ENCODE measurements around the gene COL10A1. TPM values are rescaled to one million over a fixed set of nuclear protein-coding genes. Genes with fewer than 3 reads are reported as not detected.
A peak's percentile ranks its signal among the peaks of the same experiment; 100 is the strongest.

Gene COL10A1
- total and polyA plus RNA-seq, 7 donors: not detected

GRCh38 chr6:116115781-116116180 lies 10.2 kb downstream of the COL10A1 start:
- Histone ChIP-seq H3K27me3 (no peaks in the 10 kb centered on the region), H3K36me3 (peaks cover 0 to 73% (median 6%) of the 10 kb centered on the region in 4 donors), H3K4me1 (no peaks in the 10 kb centered on the region), H3K4me3 (no peak overlapping the region), H3K27ac (no peak overlapping the region), H3K9me3 (no peaks in the 10 kb centered on the region)
- 92 to 97% methylated on average over 2 of the region's 2 CpGs for WGBS, 2 donors
- no peak for TF ChIP-seq POLR2A (IDR thresholded peaks at IDR 0.05)
- peak in 2 of 4 experiments; percentile 9 to 15 for TF ChIP-seq CTCF (IDR thresholded peaks at IDR 0.05)
- TF ChIP-seq EP300 (IDR thresholded peaks at IDR 0.05): no peak
- intact Hi-C loops (cut with DNase I): no loop called here
- no peak for DNase-seq

DNA sequence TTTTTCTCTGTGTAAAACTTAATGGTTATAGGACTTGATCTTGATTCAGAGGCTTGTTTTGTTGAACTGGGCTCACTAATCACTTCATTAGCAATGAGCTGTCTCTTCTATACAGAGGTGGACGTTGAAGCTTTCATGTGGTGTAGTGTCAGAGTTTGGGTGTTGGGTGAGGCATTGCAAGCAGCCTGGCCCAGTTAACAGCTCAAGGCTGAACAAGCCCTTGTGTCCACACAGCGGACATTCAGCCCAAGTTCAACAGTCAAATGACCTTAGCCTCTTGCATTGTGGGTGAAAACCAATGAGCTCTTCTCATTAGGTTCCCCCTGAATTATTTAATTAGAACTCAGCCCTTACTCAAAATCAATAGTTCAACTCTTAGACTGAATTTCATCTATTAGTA lies 12.5 kb downstream of the COL10A1 start:
- Histone ChIP-seq H3K9me3 (no peaks in the 10 kb centered on the region), H3K36me3 (peaks cover 5 to 89% (median 13%) of the 10 kb centered on the region in 4 donors), H3K27me3 (no peaks in the 10 kb centered on the region), H3K27ac (no peak overlapping the region), H3K4me3 (no peak overlapping the region), H3K4me1 (no peaks in the 10 kb centered on the region)
- DNase-seq: no peak
- no peak for TF ChIP-seq POLR2AphosphoS5 (IDR thresholded peaks at IDR 0.05)
- no peak for TF ChIP-seq EP300 (IDR thresholded peaks at IDR 0.05)
- no peak for TF ChIP-seq POLR2A (IDR thresholded peaks at IDR 0.05)
- TF ChIP-seq CTCF (IDR thresholded peaks at IDR 0.05): no peak
- WGBS, 2 donors: 94 to 99% methylated on average over 2 of the region's 2 CpGs
- intact Hi-C loops (cut with DNase I): no loop called here

DNA sequence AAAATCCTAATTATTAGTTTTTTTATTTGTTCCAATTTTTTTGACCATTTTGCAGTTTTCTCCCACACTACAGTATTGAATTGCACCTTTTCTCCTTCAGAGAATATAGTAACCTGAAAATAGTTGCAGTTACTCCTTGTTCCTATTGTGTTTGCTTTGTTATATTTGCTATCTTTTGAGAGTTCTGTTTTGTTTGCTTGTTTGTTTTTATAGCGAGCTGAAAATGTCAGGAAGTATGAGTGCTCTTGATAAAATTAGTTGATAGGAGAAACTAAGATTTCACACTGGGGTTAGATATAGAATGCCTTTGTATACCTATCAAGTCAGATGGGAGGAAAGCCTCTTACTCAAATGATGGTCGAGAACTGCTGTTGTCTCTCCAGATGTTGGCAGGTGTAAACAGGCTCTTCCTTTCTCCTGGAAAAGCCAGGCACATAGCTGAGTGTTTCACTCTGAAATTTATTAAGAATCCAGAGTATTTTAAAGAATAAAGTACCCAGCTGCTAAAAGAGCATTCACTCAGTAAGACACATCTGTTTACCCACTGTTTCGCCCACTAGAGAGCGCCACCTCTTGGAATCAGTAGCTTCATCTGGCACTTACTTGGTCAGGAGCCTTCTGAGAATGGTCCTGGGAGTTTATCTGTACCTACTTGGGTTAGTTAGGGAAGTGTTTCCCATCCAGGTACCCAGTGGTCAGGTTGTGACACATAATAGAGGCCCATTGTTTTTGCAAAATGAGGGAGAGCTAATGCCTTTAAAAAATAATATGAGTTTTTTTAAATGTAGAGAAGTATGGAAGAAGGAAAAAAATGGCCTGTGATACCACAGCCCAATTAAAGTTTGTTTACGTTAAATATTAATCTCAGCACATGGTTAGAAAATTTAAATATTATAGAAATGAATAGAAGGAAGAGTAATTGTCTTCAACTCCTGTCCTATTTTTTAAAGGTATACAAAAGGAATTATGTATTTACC lies 14.1 kb downstream of the COL10A1 start:
- intact Hi-C loops (cut with DNase I): no loop called here
- Histone ChIP-seq H3K4me3 (no peak overlapping the region), H3K27me3 (no peaks in the 10 kb centered on the region), H3K27ac (no peak overlapping the region), H3K36me3 (peaks cover 5 to 81% (median 13%) of the 10 kb centered on the region in 4 donors), H3K9me3 (no peaks in the 10 kb centered on the region), H3K4me1 (no peaks in the 10 kb centered on the region)
- 62 to 87% methylated on average over 5 of the region's 5 CpGs for WGBS, 2 donors
- no peak for TF ChIP-seq POLR2AphosphoS5 (IDR thresholded peaks at IDR 0.05)
- TF ChIP-seq CTCF (IDR thresholded peaks at IDR 0.05): no peak
- no peak for TF ChIP-seq EP300 (IDR thresholded peaks at IDR 0.05)
- TF ChIP-seq POLR2A (IDR thresholded peaks at IDR 0.05): no peak
- DNase-seq: no peak

GRCh38 chr6:116108836-116109235 lies 17.1 kb downstream of the COL10A1 start:
- DNase-seq: no peak
- no peak overlapping the region for H3K27ac ChIP-seq
- H3K4me3 ChIP-seq: no peak overlapping the region
- 47 to 65% methylated on average over 1 of the region's 1 CpG for WGBS, 2 donors
- peaks cover 0 to 12% (median 6%) of the 10 kb centered on the region in 4 donors for H3K4me1 ChIP-seq
- no peaks in the 10 kb centered on the region for H3K9me3 ChIP-seq
- intact Hi-C loops (cut with DNase I): no loop called here
- TF ChIP-seq POLR2AphosphoS5 (IDR thresholded peaks at IDR 0.05) (no peak), EP300 (IDR thresholded peaks at IDR 0.05) (no peak), POLR2A (IDR thresholded peaks at IDR 0.05) (no peak), CTCF (IDR thresholded peaks at IDR 0.05) (no peak)
- no peaks in the 10 kb centered on the region for H3K27me3 ChIP-seq
- peaks cover 5 to 64% (median 12%) of the 10 kb centered on the region in 4 donors for H3K36me3 ChIP-seq

All from sigmoid colon (tissue), 7 donors.